HK-2 (cell line): ENCODE measurements around the gene ETV3L.
"Not testable (repeated sequence)": the region's sequence is repeated elsewhere in the genome, so short reads cannot be mapped to it uniquely, and the experiment has no call there.

Experiments used
- DNase-seq: peaks from one replicate; pipeline ENCODE4 v3.0.0-alpha.2; 2018; ENCODE audit not compliant: unreplicated experiment

ETV3L gene

GRCh38 chr1:157077394-157077793, 22.2 kb downstream of the ETV3L start:
- no peak for DNase-seq

- peak; percentile 8 for DNase-seq
Observed at GRCh38 chr1:157073944-157074685, 25.5 kb downstream of the ETV3L start.

GRCh38 chr1:157069601-157070000, 30.0 kb downstream of the ETV3L start:
- no peak for DNase-seq

GRCh38 chr1:157059241-157059640, 40.4 kb downstream of the ETV3L start:
- DNase-seq, result not testable (repeated sequence)

GRCh38 chr1:157056269-157056668, 43.3 kb downstream of the ETV3L start:
- no peak for DNase-seq

- not testable (repeated sequence) for DNase-seq
Observed at GRCh38 chr1:157055729-157056128, 43.9 kb downstream of the ETV3L start.

GRCh38 chr1:157050836-157051235, 48.8 kb downstream of the ETV3L start:
- no peak for DNase-seq

- no peak for DNase-seq
Observed at GRCh38 chr1:157047062-157047410, 52.6 kb downstream of the ETV3L start.

GRCh38 chr1:157045250-157046218, 54.1 kb downstream of the ETV3L start, which contains the start of gene ARHGEF11:
Gene ARHGEF11 (minus strand): TSS chr1:157045742. CDS start chr1:157044330, 1,412 bp downstream.
- peak; percentile 91 for DNase-seq

- no peak for DNase-seq
Observed at GRCh38 chr1:157044326-157044725, 55.3 kb downstream of the ETV3L start.

GRCh38 chr1:157043685-157044084, 55.9 kb downstream of the ETV3L start:
- no peak for DNase-seq

- no peak for DNase-seq
Observed at GRCh38 chr1:157042846-157043245, 56.8 kb downstream of the ETV3L start.
